Activated CD4-positive, alpha-beta T cell treated with anti-CD3 and anti-CD28 coated beads, Interleukin-2, amount 10 ng/mL, durations not matched to agents 24 days and 14 days (primary cell): ENCODE measurements around the gene CLP1. TPM values are rescaled to one million over a fixed set of nuclear protein-coding genes. Genes with fewer than 3 reads are reported as not detected.

Source experiments
- DNase-seq: peaks from one replicate; pipeline ENCODE4 v3.0.0; 2022
- H3K27ac Mint-ChIP-seq: one replicate; pipeline ENCODE4 v1.8.0; 2022; ENCODE audit warnings: mild to moderate bottlenecking, mixed read lengths
- H3K27me3 Mint-ChIP-seq: one replicate; pipeline ENCODE4 v1.8.0; 2022; ENCODE audit warnings: mixed read lengths
- H3K36me3 Mint-ChIP-seq: one replicate; pipeline ENCODE4 v1.8.0; 2022; ENCODE audit warnings: low read depth, mild to moderate bottlenecking, mixed read lengths
- H3K4me1 Mint-ChIP-seq: one replicate; pipeline ENCODE4 v1.8.0; 2021; ENCODE audit warnings: mixed read lengths
- H3K4me3 Mint-ChIP-seq: one replicate; pipeline ENCODE4 v1.8.0; 2022; ENCODE audit warnings: mild to moderate bottlenecking, moderate library complexity, mixed read lengths
- H3K9me3 Mint-ChIP-seq: one replicate; pipeline ENCODE4 v1.8.0; 2021; ENCODE audit warnings: mixed read lengths
- intact Hi-C: fragments of 100-400 bp; cut with micrococcal nuclease; formaldehyde crosslinking; loops from one replicate; pipeline ENCODE4 v1.15.1; 2023
- total RNA-seq: library from RNA; stranded (reverse); gene quantifications from 2 replicates; pipeline ENCODE4 v1.2.3, GENCODE V29; 2022

The CLP1 gene
- total RNA-seq, 1 donor from 2014 or later = 18.5 TPM

DNA sequence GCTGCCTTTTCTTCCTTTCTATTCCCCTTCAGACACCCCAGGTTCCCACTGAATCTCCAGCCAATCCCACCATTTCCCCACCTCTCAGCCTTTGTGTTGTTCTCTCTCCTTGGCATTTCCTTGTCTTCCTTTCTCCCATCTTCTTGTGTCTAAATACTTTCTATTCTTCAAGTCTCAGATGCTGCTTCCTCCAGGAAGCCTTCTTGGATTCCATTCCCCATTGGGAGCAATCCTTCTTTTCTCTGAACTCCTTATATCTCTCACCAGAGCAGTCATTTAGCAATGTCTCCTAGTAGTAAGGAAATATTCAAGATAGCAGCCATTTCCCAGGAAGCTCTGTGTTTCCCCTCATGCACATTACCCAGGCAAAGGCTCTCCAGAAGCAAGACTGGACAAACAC, 23.3 kb upstream of the CLP1 start:
- Mint-ChIP-seq H3K27me3 (peaks cover 31% of the 10 kb centered on the region), H3K9me3 (no peaks in the 10 kb centered on the region), H3K4me1 (peaks cover 12% of the 10 kb centered on the region), H3K4me3 (no peak overlapping the region), H3K36me3 (no peaks in the 10 kb centered on the region), H3K27ac (no peak overlapping the region)
- intact Hi-C loops = no loop called here
- no peak for DNase-seq

DNA sequence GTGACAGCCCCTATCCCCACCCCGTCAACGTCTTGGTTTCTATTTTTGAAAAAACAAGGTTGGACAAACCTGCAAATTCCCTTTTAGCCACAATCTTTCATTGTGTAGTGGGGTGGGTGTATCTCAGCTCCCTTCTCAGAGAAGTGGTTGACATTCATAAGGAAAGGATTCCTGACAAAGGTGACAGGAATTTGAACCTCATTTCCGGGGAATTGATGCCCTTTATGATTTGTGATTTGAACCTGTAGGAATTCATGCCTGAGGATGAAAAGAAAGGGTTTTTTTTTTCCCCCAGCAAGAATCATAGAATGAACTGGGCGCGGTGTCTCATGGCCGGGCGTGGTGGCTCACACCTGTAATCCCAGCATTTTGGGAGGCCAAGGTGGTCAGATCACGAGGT, 22.3 kb upstream of the CLP1 start:
- Mint-ChIP-seq H3K4me1 (peaks cover 15% of the 10 kb centered on the region), H3K27ac (no peak overlapping the region), H3K27me3 (peaks cover 29% of the 10 kb centered on the region), H3K9me3 (no peaks in the 10 kb centered on the region), H3K4me3 (no peak overlapping the region), H3K36me3 (no peaks in the 10 kb centered on the region)
- intact Hi-C loops = no loop called here
- no peak for DNase-seq

DNA sequence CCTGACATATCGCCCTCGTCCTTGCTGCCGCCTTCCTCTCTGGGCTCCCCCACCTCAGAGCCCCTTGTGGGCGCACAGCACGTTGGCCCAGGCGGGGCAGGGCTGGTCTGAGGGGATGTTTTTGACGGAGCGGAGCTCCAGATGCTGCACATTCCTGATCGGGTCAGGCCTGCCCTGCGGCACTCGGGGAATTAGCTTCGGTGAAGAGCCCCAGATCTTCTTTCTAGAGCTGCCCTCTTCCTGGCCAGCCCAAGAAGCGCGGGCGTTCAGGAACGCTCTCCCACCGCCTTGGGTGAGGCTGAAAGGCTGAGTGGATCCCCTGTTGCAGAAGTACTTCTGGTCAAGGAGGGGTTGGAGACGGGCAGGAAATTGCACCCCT, 19.9 kb upstream of the CLP1 start:
- Mint-ChIP-seq H3K4me1 (peaks cover 20% of the 10 kb centered on the region), H3K27me3 (peaks cover 17% of the 10 kb centered on the region), H3K4me3 (peak overlapping the region; percentile 87), H3K27ac (no peak overlapping the region), H3K9me3 (no peaks in the 10 kb centered on the region), H3K36me3 (no peaks in the 10 kb centered on the region)
- no peak for DNase-seq
- intact Hi-C loops = no loop called here

DNA sequence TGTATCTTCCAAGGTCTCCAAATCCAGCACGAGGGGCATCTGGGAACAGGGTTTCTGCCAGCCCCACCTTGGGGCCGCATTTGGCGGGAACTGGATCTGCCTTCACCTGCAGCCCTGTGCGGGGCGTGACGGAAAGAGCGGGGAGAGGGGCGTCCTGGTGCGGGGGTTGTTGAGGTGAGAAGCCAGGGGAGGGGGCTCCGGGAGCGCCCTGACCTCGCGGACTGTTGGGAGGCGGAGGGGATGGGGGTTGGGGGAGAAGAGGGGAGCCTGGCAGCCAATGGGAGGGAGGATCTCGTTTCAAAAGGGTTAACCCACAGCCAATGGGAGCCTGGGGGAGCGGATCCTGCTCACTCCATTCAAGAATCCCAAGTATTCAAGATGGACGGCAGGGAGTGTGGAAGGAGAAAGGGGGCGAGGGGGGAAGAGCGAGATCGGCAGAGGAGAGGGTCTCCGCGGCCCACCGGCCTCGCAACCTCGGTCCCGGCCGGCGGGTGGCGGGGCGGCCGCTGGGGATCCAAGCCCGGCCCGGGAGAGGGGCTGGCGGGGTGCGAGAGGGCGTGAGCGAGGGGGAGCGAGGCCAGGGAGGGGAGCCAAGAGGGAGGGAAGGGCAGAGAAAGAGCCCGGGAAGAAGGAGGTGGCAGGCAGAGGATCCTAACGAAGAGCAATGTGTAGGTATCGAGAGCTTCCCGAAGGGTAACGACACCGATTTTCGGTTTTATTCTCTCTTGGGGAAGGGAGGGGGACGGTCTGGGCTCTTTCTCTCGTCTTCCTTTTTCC, 19.4 kb upstream of the CLP1 start:
- Mint-ChIP-seq H3K27me3 (peaks cover 18% of the 10 kb centered on the region), H3K9me3 (no peaks in the 10 kb centered on the region), H3K36me3 (no peaks in the 10 kb centered on the region), H3K4me1 (peaks cover 20% of the 10 kb centered on the region), H3K4me3 (peak overlapping the region; percentile 87), H3K27ac (peak overlapping the region; percentile 78)
- intact Hi-C loops = no loop called here
- DNase-seq = peak; percentile 67

DNA sequence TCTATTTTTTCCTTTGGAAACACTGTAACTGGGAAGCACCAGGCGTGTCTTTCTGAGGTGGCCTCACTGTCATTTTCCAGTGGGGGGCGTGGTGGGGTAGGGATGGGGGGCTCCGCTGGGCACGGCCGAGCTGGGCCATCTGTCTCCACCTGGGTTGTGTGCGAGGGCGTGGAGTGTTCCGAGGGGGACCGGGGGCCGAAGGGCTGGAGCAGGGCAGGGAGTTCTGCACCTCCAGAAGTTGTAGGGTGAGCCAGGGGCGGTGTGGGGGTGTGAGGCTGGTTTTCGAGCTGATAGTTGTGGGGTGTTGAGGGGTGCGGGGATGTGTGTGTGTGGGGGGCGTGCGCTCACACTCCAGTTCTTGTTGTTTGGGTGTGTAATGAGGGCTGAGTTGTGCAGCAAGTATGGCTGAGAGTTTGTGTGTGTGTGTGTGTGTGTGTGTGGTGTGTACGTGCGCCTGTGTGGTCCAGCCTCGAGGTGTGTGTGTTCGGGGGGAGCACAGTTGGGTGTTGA, 18.7 kb upstream of the CLP1 start:
- no peaks in the 10 kb centered on the region for H3K36me3 Mint-ChIP-seq
- peaks cover 17% of the 10 kb centered on the region for H3K27me3 Mint-ChIP-seq
- H3K9me3 Mint-ChIP-seq = no peaks in the 10 kb centered on the region
- intact Hi-C loops = no loop called here
- H3K4me1 Mint-ChIP-seq = peaks cover 20% of the 10 kb centered on the region
- DNase-seq = peak; percentile 64
- H3K4me3 Mint-ChIP-seq = peak overlapping the region; percentile 87
- H3K27ac Mint-ChIP-seq = peak overlapping the region; percentile 78

DNA sequence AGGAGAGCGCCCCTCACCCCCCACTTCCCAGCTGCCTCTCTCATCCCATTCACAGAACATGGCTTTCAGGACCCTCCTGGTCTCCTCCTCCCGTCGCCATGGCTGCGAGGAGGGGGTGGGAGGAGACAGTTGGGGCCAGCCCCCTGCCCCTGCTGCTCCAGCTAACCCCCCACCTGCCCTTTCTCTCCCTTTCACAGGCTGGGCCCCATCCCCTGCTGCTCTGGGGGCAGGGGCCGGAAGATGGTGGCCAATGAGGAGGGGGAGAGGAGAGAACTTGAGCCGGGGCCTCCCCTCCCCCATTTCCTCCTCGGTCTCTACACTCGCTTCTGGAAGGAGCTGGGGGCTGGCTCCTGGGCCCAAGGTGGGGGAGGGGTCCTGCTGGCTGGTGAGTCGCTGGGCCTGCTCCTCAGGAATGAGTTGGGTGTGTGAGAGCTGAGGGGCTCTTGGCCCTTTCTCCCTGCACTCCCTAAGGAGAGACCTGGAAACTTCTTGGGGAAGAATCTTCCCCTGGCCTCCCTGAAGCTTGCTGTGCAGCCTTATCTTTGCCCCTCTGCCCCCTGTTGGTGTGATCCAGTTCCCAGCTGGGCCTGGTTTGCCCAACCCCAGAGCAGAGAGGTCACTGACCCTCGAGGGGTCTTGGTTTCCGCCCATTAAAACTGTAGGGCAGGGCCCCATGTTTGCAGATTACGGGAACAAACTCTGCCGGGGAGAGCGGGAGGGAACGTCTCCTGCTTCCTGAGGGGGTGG, 18.1 kb upstream of the CLP1 start:
- intact Hi-C loops = loop anchor here (2.0 kb wide), 1 partner anchor 181 kb away; no protein-coding TSS in a partner anchor
- Mint-ChIP-seq H3K4me1 (peaks cover 21% of the 10 kb centered on the region), H3K9me3 (no peaks in the 10 kb centered on the region), H3K36me3 (no peaks in the 10 kb centered on the region), H3K27ac (peak overlapping the region; percentile 60), H3K4me3 (peak overlapping the region; percentile 87), H3K27me3 (peaks cover 11% of the 10 kb centered on the region)
- peak; percentile 72 for DNase-seq

DNA sequence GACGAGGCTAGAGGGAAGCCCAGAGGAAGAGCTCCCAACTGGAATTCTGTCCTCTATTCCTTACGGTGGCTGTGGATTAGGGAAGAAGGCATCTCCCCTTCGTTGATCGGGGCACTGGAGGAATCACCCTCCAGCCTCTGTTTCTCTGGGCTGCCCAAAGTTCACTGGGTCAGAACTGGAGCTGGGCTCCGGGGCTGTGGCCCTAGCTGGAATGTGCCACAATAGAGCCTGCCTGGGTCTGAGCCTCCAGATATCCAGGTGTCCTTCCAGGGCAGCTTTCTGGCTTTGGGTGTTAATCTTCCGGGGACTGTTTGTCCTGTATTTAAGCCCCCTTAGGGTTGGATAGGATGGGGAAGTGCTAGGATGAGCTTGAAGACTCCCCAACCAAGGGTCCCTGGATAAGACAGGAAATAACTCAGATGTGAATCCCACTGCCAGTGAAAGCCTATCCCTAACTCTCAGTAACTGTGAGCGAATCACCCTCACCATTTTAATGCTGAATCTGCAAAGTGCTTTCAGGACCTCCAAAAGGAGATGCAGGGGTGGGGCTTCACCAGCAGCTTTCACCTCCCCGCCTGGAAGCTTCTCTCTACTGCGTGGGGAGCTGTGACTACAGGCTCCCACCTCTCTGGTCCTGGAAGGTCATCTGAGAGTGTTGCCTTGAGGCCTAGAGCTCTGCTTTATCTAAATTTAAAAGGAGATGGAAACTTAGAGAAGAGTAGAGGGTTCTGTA, 17.3 kb upstream of the CLP1 start:
- H3K4me1 Mint-ChIP-seq = peaks cover 27% of the 10 kb centered on the region
- intact Hi-C loops = loop anchor here (2.0 kb wide), 1 partner anchor 181 kb away; no protein-coding TSS in a partner anchor
- no peak overlapping the region for H3K4me3 Mint-ChIP-seq
- no peak for DNase-seq
- H3K27me3 Mint-ChIP-seq = peaks cover 10% of the 10 kb centered on the region
- H3K36me3 Mint-ChIP-seq = no peaks in the 10 kb centered on the region
- H3K27ac Mint-ChIP-seq = no peak overlapping the region
- H3K9me3 Mint-ChIP-seq = no peaks in the 10 kb centered on the region

DNA sequence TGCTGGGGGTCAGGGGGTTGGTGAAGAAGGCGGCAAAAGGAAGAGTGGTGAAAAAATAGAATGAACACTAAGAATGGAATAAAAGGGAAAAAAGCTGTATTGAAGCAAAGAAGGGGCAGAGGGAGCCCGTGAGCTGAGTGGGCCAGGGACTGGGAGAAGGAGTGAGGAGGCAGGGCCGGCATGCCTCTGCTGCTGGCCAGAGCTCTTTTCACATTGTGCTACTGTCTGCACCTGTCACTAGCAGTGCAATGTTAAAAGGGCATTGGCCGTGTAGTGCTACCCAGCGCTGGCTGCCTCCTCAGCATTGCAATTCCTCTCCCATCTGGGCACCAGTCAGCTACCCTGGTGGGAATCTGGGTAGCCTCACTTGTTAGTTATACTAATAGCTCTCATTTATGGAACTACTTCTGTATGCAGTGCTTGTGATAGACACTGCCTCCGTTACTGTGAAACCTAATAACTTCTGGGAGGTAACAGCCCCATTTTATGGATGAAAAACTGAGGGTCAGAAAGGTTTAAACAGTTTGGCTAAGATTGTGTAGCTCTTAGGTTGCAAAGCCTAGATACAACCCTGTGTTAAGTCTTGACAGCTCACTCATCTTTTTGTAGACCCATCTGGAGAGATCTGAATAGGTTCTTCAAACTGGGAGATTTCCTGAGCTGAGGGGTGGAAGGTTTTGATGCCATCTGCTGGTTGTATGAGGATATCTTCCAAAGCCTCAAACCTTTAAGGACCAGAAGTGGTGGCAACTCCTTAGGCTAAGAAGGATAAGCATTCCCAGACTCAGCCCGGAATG, 16.4 kb upstream of the CLP1 start:
- Mint-ChIP-seq H3K27me3 (peaks cover 15% of the 10 kb centered on the region), H3K36me3 (no peaks in the 10 kb centered on the region)
- intact Hi-C loops = loop anchor here (1.0 to 2.0 kb wide), 3 partner anchors 73 to 296 kb away; no protein-coding TSS in a partner anchor

DNA sequence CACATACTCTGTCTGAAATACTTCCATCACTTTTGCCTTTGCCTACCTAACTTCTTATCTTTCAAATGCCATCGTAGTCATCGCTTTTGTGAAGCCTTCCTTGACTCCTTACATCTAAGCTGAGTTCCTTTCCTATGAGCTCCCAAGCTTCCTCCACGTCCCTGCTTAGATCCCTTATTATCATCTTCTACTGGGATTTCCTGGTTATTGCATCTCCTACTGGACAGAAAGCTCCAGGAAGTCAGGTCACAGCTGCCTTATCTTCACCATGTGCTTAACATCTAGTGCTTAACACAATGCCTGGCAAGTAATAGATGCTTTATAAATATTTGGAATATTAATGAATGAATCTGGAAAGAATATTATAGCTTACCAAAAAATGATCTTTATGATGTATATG, 13.8 kb upstream of the CLP1 start:
- H3K4me1 Mint-ChIP-seq = peaks cover 43% of the 10 kb centered on the region
- H3K27ac Mint-ChIP-seq = no peak overlapping the region
- H3K9me3 Mint-ChIP-seq = no peaks in the 10 kb centered on the region
- peaks cover 39% of the 10 kb centered on the region for H3K27me3 Mint-ChIP-seq
- intact Hi-C loops = no loop called here
- no peak overlapping the region for H3K4me3 Mint-ChIP-seq
- no peaks in the 10 kb centered on the region for H3K36me3 Mint-ChIP-seq
- DNase-seq = no peak

More for the DNA sequence above, 16.4 kb upstream of the CLP1 start:
- Mint-ChIP-seq H3K4me3 (no peak overlapping the region), H3K4me1 (peaks cover 31% of the 10 kb centered on the region), H3K9me3 (no peaks in the 10 kb centered on the region), H3K27ac (no peak overlapping the region)
- DNase-seq = peak; percentile 77

DNA sequence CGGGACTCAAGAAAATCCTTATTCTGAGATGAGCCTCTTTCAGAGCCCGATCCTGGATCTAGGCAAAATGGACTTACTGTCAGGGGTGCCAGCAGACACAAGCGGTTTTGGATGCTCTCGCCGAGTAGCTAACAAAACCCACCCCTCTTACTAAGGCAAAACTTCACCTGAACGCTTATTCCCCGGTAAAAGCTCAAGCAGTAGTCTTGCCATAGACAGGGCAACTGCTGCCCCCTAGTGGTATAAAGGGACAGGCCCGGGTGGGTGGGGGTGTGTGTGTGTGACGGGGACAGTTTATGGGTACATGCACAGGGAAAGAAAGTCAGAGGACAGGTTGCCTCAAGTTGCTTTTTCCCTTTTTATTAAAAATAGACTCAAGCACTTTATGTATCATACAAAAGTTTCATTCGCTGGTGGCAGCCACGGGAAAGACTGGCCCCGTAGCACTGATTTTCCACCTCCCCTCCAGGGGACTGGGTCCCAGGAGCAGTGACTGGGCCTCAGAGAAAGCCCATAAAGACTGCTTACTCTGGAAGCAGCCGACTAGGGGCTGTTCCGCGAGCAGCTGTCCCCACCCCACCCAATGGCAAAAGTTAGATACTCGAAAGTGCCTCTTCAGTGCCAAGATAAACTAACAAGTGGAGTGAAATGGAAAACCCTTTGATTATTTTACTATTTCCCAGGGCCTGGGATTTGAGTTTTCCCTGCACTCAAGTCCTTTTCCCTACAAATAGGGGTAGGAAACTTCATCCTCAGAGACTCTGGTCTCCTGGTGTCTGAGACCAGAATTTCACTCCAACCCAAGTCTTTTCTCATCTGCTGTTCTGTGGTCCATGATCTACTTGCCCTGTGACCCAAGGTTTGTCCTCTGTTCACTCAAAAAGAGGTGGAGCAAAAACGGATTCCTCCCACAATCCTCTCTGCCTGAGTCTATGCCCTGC, 12.5 kb upstream of the CLP1 start:
- Mint-ChIP-seq H3K4me1 (peaks cover 48% of the 10 kb centered on the region), H3K27me3 (peaks cover 40% of the 10 kb centered on the region), H3K4me3 (no peak overlapping the region), H3K27ac (no peak overlapping the region), H3K36me3 (no peaks in the 10 kb centered on the region), H3K9me3 (no peaks in the 10 kb centered on the region)
- DNase-seq = peak; percentile 96
- intact Hi-C loops = loop anchor here (5.0 kb wide), 1 partner anchor 308 kb away; the partner anchor contains the start of genes P2RX3 and SSRP1

DNA sequence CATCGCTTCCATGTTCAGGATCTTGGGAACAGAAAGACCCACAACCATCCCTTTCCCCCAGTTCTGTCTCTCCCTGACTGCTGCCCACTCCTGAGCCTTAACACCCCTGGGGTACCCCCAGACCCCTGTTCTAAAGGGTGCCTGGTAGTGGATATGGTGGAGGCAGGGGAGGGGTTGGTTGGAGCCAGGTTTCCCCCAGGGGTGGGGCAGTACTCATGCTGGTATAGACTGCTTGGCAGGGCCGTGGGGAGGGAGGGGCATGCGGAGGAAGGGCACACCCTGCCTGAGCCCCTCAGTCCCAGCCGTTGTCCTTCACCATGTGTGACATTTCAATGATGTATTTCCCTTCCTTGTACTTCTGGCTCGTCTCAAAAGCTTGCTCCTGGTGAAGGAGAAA, 11.9 kb upstream of the CLP1 start:
- intact Hi-C loops = loop anchor here (5.0 kb wide), 1 partner anchor 308 kb away; the partner anchor contains the start of genes P2RX3 and SSRP1
- H3K4me3 Mint-ChIP-seq = no peak overlapping the region
- peaks cover 50% of the 10 kb centered on the region for H3K4me1 Mint-ChIP-seq
- H3K36me3 Mint-ChIP-seq = no peaks in the 10 kb centered on the region
- H3K27ac Mint-ChIP-seq = no peak overlapping the region
- H3K9me3 Mint-ChIP-seq = no peaks in the 10 kb centered on the region
- H3K27me3 Mint-ChIP-seq = peaks cover 40% of the 10 kb centered on the region
- no peak for DNase-seq

DNA sequence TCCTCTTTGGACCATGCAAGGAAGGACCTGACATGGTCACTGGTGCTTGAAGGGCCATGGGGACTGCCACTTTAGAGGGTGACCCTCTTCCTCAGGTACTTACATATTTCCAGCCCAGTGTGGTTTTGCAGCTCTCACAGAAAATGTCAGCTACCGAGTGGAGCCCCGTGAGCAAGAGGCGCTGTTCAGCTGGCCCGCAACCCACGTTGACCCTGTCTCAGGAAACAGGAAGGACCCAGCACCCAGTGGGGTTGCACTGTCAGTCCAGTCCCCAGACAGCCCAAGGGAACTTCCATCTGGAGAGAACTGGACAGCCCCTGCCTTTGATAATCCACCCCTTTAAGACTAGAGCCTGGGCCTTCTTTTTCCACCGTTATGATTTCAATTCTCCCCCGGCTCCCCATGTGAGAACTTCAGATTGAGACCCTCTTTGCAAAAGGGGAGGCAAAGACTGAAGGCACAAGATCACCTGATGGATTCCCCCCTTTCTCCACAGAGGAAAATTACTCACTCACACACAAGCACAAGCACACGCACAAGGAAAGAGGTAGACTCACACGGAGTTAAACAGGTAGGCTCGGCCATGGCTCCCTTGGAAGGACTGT, 11.3 kb upstream of the CLP1 start:
- H3K36me3 Mint-ChIP-seq = no peaks in the 10 kb centered on the region
- no peak overlapping the region for H3K4me3 Mint-ChIP-seq
- peaks cover 40% of the 10 kb centered on the region for H3K27me3 Mint-ChIP-seq
- no peaks in the 10 kb centered on the region for H3K9me3 Mint-ChIP-seq
- no peak overlapping the region for H3K27ac Mint-ChIP-seq
- intact Hi-C loops = loop anchor here (5.0 kb wide), 1 partner anchor 309 kb away; the partner anchor contains the start of genes P2RX3 and SSRP1
- H3K4me1 Mint-ChIP-seq = peaks cover 47% of the 10 kb centered on the region
- DNase-seq = no peak
